ENCODE data around the gene BCR.
"Not testable (repeated sequence)": the region's sequence is repeated elsewhere in the genome, so short reads cannot be mapped to it uniquely, and the experiment has no call there.

BCR gene

DNA sequence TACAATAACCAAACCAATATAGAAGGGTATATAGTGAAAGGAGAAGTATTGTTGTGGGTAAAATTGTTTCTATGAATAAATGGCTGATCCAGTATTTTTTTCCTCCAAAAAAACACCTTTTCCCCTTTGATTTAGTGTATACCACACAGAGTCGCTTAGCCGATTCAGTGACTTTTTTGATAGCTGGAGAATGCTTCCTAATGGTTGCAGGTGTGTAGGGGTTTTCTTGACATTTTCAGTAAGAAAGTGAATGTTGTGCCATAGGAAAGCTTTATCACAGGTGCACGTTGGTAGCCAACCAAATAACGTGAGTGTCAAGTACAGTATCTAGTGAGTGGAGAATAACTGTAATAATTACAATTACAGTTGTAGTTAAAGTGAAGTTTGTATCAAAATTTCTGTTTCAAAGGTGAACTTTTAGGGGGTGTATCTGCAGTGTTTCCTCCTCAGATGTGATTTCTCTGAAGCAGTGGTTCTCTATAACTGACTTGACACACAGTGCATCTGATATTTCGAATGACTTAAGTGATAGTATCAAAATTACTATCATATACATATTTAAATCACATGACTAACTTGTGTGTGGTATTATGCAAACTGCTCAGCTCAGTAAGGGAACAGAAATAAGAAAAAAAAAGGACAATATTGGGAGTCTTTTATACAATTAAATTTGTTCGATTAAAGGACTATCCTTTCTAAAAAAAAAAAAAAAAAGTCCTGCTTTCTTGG is 143.8 kb downstream of the BCR start:
- not testable (repeated sequence) for DNase-seq

DNA sequence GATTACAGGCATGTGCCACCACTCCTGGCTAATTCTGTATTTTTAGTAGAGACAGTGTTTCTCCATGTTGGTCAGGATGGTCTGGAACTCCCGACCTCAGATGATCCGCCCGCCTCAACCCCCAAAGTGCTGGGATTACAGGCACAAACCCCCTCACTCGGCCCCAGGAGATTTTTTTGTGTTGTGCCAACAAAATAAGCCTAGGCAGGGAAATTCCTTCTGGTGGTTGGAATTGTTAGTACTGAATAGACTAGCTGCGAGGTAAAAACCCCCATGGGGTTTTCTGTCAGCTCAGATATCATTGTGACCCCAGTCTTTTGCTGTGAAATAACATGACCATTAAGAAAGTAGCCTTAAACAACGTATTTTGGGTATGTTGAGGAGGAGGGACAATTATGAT is 144.9 kb downstream of the BCR start:
- DNase-seq: no peak

- not testable (repeated sequence) for DNase-seq
Observed at GRCh38 chr22:23333822-23334221, 153.5 kb downstream of the BCR start.

- not testable (repeated sequence) for DNase-seq
Observed at GRCh38 chr22:23337672-23338071, 157.4 kb downstream of the BCR start.

- DNase-seq: not testable (repeated sequence)
Observed at GRCh38 chr22:23341942-23342695, 161.8 kb downstream of the BCR start.

- DNase-seq: no peak
Observed at GRCh38 chr22:23351321-23351720, 171.0 kb downstream of the BCR start.

DNA sequence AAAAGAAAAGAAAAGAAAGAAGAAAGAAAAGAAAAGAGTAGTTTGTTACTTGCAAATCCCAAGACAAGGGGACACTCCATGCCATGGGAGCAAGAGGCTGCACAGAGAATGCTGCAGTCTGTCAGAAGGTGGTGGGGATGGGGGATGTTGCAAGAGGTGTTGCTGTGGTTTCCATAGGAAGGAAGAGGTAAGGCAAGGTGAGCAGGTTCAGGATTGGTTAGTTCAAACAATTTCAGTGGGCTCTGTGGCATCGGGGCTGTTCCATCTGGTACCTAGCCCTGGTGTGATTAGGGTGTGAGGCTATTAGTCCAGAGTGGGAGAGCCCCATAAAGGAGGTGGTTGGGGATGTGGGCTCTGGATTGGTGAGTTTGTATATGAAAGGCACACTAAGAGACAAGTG is 172.7 kb downstream of the BCR start:
- DNase-seq: no peak

DNA sequence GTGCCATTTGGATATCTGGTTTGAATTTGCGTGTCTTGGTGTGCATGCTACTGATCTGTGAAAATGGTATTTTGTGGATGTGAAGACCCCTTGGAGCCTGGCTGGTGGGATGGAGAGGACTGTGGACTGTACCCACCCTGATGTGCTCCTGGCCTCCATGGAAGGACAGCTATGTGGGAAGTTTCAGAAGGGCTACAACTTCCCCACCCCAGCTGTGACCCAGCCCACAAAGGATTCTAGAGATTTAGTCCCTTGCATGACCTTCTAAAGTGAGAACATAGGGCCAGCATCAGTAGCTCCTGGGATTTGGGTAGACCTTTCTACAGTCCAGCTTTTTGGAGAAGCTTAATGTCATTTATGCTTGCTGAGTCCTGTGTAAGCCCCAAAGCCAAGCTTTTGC is 173.4 kb downstream of the BCR start:
- no peak for DNase-seq

GRCh38 chr22:23356094-23356493 is 175.8 kb downstream of the BCR start:
- DNase-seq: no peak

GRCh38 chr22:23357053-23357452 is 176.7 kb downstream of the BCR start:
- DNase-seq: no peak

- DNase-seq: no peak
Observed at GRCh38 chr22:23359583-23360123, 179.3 kb downstream of the BCR start.

DNA sequence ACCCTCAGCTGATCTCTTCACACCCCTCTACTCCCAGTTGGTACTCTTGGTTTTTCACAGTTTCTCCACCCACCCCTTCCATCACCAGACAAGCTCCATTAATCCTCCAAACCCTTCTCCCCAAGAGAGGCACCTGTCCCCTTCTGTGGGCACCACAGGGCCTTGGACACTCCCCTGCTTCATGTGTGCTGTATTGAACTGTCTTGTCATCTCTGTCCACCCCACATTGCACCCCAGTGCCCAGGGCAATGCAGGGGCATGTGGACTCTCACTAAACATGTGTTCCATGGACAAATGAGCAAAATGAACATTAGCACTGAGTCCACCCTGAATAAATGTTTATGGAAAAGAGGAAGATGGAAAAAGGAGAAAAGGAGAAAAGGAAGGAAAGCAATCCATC is 181.4 kb downstream of the BCR start:
- no peak for DNase-seq

GRCh38 chr22:23363683-23364082 is 183.4 kb downstream of the BCR start:
- no peak for DNase-seq

DNA sequence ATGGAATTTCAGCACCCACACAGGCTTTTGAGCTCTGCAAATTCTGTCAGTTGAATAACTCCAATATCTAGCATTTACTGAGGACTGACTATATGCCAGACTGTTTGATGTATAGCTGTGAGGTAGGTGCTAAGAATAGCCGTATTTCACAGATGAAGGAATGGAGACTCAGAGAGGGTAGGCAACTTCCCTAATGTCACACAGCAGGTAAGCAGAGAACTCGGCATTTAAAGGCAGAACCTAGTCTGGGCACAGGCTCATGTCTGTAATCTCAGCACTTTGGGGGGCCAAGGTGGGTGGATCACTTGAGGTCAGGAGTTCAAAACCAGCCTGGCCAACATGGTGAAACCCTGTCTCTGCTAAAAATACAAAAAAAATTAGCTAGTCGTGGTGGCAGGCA is 184.1 kb downstream of the BCR start:
- DNase-seq: no peak

- DNase-seq: no peak
Observed at GRCh38 chr22:23365524-23365923, 185.2 kb downstream of the BCR start.

DNA sequence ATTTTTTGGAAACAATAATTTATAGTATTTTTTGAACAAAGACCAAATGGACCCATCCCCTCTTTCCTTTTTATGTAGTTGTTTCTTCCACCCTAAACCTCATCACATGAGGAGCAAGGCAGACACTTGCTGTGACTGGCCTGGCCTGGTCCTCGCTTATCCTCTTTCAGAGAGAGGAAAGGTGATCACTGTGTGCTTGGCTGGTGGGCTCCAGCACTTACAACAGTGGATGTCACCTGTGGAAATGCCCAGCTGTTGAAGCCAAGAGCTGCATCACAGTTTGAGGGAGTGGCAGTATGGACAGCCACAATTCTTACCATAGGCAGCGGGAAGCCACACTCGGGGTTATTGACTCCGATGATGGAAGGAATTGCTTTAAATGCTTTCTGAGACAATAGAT is 185.7 kb downstream of the BCR start:
- DNase-seq: no peak

DNA sequence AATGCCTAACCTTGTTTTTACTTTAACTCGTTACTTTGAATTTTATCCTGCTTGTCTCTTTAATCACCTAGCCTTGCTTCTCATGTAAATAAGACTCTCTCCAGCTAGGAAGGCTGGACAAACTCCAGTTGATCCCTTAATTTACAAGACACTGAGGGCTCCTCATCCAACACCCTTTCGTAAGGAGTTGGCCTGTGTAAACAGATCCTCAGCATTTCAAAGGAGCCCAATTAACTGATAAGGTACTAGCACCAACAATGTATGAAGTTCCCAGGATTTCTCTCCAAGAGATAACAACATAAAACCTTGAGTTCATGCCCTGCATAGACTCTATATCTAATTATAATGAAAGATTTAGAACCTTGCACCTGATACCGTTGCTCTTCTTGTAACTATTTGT is 186.9 kb downstream of the BCR start:
- not testable (repeated sequence) for DNase-seq

All from right hindlimb (tissue), 1 donor.